DMS79 (cell line): Measurements from ENCODE around the gene NUFIP2.
"Not testable (repeated sequence)": the region's sequence is repeated elsewhere in the genome, so short reads cannot be mapped to it uniquely, and the experiment has no call there.

ENCODE experiments used
- DNase-seq: peaks from one replicate; lab custom pipeline; 2025; lab: John Stamatoyannopoulos, UW

Gene NUFIP2, protein sequence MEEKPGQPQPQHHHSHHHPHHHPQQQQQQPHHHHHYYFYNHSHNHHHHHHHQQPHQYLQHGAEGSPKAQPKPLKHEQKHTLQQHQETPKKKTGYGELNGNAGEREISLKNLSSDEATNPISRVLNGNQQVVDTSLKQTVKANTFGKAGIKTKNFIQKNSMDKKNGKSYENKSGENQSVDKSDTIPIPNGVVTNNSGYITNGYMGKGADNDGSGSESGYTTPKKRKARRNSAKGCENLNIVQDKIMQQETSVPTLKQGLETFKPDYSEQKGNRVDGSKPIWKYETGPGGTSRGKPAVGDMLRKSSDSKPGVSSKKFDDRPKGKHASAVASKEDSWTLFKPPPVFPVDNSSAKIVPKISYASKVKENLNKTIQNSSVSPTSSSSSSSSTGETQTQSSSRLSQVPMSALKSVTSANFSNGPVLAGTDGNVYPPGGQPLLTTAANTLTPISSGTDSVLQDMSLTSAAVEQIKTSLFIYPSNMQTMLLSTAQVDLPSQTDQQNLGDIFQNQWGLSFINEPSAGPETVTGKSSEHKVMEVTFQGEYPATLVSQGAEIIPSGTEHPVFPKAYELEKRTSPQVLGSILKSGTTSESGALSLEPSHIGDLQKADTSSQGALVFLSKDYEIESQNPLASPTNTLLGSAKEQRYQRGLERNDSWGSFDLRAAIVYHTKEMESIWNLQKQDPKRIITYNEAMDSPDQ

DNA sequence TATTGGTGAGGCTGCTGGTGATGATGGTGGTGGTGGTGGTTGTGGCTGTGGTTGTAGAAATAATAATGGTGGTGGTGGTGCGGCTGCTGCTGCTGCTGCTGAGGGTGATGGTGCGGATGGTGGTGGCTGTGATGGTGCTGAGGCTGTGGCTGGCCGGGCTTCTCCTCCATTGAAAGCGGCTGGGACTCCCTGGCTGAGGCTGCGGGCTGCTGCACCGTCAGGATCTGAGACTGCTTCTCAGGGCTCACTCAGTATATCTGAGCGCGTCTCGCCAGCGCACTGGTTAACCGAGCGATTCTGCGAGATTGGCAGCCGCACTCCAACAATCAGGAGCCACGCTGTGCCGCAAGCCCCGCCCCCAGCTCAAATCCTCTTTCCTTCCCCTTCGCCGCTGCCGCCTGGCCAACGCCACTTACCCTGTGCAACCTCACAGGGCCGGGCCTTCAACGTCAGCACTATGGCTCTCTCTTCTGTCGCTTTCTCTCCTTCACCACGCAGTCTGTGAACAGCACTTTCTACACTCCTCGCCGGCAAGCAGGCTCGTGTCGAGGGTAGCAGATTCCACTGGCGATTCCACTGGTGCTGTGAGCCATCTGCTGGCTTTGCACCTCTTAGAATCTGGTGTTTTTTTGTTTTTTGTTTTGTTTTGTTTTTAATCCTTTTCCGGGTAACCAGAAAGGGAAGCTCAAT is at the start of gene NUFIP2:
TSS of gene NUFIP2 (minus strand) at position 259 of the 690 bp plus-strand sequence. CDS start at position 170, 89 bp downstream.
- peak; percentile 98 for DNase-seq

DNA sequence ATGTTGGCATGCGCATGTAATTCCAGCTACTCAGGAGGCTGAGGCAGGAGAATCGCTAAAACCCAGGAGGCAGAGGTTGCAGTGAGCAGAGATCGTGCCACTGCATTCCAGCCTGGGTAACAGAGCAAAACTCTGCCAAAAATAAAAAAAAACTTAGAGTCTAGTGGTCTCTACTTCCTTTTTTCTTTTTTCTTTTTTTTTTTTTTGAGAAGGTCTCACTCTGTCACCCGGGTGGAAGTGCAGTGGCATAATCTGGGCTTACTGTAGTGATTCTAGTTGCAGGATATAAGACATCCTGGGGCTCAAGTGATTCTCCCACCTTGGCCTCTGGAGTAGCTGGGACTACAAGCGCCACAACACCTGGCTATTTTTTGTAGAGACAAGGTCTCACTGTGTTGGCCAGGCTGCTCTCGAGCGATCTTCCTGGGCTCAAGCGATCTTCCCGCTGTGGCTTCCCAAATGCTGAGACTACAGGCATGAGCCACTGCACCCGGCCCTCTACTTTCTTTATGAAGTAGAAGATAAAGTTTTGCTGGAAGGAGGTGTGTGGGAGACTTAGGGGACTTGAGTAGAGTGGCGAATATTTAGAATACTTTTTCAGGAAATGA is 48.3 kb upstream of the NUFIP2 start:
- no peak for DNase-seq

DNA sequence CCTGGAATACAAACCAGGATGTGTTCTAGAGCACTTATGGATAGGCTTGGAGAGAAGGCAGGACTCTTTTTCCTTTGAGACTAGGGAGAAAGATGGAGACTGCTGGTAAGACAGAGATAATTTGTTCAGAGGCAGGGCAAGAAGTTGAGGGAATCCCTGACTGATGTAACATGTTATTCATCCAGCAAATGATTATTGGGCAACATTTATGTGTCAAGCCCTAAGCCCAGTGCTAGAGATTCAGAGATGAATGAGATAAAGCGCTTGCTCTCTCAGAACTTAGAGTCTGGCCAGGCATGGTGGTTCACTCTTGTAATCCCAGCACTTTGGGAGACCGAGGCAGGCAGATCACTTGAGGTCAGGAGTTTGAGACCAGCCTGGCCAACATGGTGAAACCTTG is 47.8 kb upstream of the NUFIP2 start:
- DNase-seq, result no peak

DNA sequence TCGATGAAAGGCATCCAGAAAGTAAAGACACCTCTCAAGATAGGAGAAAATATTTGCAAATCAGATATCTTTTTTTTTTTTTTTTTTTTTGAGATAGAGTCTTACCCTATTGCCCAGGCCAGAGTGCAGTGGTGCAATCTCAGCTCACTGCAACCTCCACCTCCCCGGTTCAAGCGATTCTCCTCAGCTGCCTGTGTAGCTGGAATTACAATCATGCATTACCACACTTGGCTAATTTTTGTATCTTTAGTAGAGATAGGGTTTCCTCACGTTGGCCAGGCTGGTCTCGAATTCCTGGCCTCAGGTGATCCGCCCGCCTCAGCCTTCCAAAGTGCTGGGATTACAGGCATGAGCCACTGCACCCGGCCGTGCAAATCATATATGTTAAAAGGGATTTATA is 45.1 kb upstream of the NUFIP2 start:
- DNase-seq, result not testable (repeated sequence)

DNA sequence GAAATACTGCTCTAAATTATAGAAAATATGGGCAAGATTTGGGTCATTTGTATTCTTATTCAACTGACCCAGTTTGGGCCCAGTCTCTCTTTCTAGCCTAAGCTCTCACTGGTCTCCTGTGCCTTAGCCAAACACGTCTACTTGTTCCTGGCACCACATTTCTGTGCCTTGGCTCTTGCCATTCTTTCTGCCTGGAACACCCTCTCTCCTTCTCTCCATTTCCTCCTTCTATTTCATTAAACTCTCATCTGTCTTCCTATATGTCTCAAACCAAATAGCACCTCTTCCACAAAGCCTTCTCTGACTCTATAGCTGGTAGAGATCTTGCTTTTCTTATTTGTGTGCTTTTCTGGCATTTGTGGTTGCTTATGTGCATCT is 37.7 kb upstream of the NUFIP2 start:
- no peak for DNase-seq

DNA sequence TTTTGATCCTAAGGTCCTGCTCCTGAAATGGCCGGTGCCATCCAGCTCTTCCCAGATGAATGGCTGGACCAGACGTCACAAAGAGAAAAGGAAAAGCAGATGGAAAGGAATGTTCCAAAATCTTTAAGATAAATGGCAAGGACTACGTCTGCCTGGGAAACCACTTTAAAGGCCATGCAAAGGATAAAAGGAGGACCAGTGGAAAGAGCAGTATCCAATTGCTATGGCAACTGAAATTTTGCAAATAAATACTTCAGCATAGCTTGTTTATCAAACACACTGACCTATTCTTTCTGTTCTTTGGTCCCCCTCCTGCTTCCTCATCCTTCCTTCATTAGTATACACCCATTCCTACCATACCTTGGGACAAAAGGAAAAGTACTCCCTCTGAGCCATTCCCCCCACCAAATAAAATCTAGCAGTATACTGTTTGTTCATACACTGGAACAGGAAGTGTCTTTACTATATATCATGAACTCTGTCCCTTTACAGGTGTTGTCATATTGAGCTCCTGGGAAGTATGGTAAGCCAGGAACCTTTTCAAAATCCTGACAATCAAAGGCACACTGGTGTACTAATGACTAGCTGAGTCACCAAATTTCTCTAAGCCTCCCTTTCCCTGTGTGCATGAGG is 37.2 kb upstream of the NUFIP2 start:
- DNase-seq, result no peak

DNA sequence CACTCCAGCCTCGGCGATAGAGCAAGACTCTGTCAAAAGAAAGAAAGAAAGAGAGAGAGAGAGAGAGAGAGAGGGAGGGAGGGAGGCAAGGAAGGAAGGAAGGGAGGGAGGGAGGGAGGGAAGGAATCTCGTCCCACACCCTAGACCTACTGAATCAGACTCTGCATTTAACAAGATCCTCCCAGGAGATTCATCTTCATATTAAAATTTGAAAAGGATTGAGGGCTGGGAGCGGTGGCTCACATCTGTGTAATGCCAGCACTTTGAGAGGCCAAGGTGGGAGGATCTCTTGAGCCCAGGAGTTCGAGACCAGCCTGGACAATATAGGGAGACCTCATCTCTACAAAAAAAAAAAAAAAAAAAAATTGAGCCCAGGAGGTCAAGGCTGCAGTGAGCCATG is 33.5 kb upstream of the NUFIP2 start:
- DNase-seq, result no peak

DNA sequence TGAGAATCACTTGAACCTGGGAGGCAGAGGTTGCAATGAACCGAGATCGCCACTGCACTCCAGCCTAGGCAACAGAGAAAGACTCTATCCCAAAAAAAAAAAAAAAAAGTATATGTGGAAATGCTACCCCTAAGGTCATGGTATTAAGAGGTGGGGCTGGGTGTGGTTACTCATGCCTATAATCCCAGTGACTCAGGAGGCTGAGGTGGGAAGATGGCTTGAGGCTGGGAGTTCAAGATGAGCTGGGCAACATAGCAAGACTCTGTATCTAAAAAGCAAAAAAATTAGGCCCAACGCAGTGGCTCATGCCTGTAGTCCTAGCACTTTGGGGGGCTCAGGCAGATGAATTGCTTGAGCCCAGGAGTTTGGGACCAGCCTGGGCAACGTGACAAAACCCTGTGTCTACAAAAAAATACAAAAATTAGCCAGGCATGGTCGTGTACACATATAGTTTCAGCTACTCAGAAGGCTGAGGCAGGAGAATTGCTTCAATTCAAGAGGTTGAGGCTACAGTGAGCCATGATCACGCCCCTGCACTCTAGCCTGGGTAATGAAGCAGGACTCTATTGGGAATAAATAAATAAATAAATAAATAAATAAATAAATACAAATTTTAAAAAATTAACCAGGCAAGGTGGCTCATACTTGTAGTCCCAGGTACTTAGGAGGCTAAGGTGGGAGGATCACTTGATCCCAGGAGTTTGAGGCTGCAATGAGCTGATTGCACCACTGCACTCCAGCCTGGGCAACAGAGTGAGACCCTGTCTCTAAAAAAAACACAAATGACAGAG is 32.3 kb upstream of the NUFIP2 start:
- DNase-seq, result no peak

DNA sequence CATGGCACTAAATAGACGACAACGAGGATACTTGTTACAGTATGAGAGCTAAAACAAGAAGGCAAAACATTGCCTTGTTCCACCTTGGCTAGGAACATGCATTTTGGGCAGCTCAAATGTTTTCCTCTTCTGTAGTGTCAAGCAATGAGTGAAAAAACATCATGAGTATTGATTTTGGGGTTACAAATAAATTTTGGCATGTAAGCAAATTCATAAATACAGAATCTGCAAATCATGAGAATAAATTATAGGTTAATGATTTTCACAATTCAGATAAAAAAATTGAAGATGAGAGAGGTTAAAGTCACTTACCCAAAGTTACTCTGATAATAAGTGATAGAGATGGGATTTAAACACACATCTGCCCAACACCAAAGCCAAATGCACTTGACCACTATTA is 28.4 kb upstream of the NUFIP2 start:
- DNase-seq, result no peak

DNA sequence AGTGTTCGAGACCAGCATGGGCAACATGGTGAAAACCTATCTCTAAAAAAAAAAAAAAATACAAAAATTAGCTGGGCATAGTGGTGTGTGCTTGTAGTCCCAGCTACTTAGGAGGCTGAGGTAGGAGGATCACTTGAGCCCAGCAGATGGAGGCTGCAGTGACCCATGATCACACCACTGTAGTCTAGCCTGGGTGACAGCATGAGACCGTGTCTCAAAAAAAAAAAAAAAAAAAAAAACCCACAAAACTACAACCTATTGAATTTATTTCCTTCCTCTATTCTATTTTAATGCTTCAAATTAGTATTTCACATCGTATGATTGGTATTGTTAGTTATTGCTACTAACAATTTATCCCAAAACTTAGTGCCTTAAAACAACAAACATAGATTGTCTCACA is 9.4 kb upstream of the NUFIP2 start:
- DNase-seq, result no peak

DNA sequence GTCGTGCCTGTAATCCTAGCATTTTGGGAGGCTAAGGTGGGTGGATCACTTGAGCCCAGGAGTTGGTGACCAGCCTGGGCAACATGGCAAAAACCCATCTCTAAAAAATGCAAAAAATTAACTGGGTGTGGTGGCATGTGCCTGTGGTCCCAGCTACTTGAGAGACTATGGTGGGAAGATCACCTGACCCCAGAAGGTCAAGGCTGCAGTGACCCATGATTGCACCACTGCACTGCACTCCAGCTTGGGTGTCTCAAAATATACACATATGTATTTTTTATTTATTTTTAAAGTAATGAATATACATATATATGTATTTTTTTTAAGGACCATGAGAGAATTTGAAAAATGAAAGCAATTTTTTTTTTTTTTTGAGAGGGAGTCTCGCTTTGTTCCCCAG is 5.1 kb upstream of the NUFIP2 start:
- no peak for DNase-seq

DNA sequence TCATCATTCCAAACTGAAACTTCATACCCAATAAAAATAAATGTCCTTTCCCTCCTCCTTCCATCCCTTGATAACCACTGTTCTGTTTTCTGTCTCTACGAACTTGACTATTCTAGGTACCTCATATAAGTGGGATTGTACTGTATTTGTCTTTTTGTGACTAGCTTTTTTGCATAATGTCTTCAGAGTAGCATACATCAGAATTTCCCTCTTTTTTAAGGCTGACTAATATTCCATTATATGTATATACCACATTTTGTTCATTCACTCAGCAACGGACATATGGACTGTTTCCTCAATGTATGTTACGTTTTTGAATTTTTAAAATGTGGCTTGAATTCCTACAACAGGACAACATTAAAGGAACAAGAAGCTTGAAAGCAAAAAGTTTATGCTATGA is 1.5 kb upstream of the NUFIP2 start:
- no peak for DNase-seq

DNA sequence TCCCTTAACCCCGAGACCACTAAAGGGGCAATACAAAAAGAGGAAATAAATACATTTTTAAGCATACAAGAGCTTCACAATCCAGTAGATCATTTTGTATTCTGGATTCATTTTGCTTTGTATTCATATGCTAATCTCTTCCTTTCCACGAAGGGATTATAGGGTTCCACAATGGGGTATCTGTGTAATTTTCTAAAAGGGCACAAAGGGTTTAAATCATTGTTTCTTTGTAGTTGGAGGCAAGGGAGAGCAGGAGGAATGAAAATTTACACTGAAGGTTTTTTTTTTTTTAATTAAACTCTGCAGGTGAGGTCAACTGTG is 592 bp upstream of the NUFIP2 start:
- no peak for DNase-seq

DNA sequence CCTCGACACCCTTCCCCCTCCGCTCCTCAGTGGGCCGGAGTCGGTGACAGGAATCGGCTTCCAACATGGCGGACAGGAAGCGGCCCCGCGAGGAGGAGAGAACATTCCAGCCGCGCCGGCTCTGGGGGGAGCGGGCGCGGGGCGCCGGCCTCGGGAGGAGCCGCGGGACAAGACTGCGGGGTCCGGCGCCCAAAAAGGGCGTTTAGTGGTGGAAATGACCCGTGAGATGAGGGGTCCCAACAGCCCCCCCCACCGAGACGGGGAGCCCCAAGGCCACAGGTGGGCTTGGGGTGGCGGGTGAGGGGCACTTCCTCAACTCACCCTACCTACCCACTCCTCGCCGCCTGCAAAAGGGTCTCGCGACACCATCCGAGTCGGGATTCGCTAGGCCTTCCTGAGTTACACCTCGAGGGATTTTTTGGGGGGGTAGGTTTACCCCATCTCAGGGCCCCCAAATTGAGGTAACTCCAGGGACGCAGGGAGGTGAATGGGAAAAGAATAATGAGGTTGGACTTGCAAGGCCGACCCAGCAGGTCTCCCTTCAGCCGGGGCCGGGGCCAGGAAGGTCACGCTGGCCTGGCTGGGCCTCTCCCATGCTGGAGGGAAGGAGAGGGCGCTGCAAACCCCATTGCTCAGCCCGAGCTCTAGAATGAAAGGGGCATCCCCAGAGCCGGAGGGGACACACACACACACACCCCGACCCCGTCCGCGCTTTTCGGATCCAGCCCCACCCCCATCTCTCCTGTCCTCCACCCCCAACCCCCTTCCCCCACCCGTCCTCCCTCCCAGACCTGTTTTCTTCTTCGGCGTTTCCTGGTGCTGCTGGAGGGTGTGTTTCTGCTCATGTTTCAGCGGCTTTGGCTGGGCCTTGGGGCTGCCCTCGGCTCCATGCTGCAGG is 707 bp downstream of the NUFIP2 start:
- peak; percentile 54 for DNase-seq

DNA sequence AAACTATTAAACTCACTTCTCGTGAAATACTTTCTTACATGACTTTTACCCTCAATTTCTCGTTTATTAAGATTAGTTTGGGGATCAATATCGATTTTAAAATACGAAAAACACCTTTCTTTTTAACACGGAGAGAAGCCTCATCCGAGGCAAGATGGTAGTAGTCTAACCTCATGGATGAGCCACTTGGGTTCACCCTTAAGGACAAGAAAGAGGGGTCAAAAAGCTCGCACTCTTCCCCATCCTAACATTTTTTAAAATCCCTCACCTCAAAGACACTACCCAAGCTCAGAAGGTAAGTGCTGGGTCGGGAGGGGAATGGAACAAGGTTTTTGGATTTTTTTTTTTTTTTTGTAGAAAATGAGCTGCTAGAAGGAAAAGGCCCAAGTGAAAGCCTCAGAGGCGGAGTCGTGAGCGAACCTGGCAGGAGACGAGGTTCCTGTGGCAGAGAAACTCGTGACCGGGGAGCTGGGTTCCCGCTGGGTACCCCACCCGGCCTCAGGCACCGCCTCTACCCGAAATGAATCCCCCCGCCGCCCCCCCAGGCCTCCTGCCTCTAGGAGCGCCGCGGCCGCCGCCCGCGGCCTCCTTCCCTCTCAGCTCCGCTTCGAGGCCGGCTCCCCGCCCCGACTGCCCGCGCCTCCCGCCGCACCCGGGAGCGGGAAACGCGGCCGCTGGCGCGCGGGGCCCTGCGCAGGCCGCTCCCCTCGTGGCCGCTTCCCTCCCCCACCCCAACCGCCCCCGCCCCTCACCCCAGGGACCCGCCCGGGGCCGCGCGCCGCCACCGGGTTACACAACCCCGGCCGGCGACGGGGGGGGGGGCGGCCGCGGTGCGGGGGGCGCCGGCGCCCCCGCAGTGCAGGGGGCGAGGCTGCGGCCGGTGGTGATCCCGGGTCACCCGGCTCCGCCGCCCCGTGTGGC is 1.6 kb downstream of the NUFIP2 start:
- peak; percentile 22 for DNase-seq

DNA sequence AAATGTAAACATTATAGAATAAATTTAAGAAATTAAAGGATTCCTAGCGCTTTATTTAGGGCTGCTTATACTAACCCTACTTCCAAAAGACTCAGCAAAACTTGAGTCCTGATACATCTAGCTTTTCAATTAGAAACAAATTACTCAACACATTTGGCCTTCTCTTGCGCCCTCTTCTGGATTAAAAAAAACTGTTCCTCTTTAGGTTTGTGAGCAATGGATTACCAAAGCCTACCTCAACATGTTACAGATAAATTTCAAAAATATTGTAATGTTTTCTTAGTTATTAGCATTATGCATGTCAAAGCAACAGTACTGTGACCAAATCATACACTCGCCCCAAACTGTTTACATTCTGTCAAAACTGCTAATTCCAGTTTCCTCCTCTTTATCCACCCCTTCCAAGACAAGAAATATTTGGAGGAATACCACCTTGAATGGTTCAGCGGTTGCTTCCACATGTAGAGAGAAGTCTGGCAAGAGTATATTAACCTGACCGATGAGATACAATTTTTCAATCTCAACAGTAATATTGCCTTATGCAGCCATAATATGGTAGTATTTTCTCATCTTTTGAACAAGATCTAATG is 2.7 kb downstream of the NUFIP2 start:
- DNase-seq, result peak; percentile 31

DNA sequence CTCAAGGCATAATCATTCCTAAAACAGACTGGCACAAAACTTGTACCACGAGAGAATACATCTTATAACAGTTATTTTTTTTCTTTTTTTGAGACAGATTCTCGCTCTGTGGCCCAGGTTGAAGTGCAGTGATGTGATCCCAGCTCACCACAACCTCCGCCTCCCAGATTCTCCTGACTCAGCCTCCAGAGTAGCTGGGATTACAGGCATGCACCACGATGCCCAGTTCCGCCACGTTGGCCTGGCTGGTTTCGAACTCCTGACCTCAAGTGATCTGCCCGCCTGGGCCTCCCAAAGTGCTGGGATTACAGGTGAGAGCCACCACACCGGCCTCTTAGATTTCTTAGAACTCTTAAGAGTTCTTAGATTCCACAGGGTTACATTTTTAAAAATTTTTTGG is 4.1 kb downstream of the NUFIP2 start:
- DNase-seq, result no peak

DNA sequence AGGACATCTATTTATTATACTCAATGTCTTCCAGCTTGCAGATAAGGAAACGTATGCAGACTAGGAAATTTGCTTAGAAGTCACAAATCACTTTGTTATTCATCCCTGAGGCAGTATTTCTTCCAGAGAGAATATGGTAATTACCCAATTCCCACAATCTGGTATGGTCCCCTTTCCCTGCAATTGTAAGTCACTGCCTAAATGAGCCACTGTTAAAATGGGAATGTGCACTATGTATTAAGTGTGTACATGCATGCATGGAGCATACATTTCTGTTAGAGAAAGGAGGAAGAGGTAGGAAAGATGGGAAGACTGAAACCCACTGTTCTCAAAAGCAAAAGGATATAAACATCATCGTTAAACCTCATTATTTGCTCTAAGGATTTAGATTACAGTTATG is 10.0 kb downstream of the NUFIP2 start:
- DNase-seq, result no peak

DNA sequence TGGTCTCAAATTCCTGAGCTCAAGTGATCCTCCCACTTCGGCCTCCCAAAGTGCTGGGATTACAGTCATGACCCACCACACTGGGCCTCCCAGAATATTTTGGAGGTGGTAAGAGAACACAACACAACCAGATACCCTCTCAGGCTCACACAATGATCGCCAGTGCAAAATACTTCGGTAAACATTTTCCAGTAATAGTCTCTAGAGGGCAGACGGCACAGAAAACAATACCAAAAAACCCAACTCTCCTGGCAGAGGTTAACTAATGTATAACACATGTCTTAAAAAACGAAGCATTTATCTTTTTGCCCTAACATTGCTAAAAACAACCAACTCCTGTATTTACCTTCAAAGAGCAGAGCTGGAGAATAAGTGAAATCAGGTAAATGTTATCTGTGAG is 10.5 kb downstream of the NUFIP2 start:
- no peak for DNase-seq
